ENCODE data around the gene KRT78.

The KRT78 gene

DNA sequence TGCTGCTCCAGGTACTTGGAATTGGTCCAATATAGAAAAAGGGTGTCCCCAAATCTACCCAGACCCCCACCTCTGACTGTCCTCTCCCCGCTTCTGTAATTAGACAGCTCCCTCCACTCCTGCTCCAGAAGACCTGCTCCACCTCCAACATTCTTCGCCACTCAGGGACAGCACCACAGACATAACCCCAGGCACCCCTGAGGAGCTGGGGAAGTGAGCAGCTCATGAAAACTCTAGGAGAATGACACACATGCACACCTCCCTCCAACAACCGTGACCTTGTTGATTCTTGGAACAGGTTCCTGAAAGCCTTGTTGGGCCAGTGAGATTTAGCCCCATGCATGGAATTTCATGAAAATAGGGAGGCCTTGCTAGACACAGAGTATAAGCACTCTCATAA is 43.1 kb downstream of the KRT78 start:
- TF ChIP-seq, protein P1, sequence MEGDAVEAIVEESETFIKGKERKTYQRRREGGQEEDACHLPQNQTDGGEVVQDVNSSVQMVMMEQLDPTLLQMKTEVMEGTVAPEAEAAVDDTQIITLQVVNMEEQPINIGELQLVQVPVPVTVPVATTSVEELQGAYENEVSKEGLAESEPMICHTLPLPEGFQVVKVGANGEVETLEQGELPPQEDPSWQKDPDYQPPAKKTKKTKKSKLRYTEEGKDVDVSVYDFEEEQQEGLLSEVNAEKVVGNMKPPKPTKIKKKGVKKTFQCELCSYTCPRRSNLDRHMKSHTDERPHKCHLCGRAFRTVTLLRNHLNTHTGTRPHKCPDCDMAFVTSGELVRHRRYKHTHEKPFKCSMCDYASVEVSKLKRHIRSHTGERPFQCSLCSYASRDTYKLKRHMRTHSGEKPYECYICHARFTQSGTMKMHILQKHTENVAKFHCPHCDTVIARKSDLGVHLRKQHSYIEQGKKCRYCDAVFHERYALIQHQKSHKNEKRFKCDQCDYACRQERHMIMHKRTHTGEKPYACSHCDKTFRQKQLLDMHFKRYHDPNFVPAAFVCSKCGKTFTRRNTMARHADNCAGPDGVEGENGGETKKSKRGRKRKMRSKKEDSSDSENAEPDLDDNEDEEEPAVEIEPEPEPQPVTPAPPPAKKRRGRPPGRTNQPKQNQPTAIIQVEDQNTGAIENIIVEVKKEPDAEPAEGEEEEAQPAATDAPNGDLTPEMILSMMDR (IDR thresholded peaks at IDR 0.05; ENCODE audit: low read length, missing control alignments), result no peak

DNA sequence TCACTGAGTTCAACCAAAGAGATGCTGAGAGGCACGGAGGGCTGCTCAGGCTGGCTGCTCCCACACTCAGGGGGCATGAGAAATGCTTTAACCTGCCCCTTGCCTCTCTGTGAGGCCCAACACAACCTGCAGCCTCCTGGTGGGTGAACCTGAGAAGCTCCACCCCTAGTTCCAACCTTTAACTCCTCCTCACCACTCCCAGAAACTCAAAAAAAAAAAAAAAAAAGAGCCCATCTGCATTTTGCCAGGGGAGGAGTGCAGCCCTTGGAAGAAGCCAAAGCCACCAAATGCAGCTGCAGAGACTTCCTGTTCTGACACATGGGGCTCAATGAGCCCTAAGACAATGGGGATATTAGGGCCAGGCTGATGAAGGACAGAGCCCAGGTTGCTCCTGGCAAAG is 43.8 kb downstream of the KRT78 start:
- no peak overlapping the region for H3K4me3 ChIP-seq (replicated peaks; ENCODE audit: low read depth, low read length)
- no peak for DNase-seq (ENCODE audit: low read depth)
- TF ChIP-seq, protein P1 (IDR thresholded peaks at IDR 0.05; ENCODE audit: low read length, missing control alignments), result no peak

More for the DNA sequence above, 43.1 kb downstream of the KRT78 start:
- no peak overlapping the region for H3K4me3 ChIP-seq (replicated peaks; ENCODE audit: low read depth, low read length)
- no peak for DNase-seq (ENCODE audit: low read depth)

DNA sequence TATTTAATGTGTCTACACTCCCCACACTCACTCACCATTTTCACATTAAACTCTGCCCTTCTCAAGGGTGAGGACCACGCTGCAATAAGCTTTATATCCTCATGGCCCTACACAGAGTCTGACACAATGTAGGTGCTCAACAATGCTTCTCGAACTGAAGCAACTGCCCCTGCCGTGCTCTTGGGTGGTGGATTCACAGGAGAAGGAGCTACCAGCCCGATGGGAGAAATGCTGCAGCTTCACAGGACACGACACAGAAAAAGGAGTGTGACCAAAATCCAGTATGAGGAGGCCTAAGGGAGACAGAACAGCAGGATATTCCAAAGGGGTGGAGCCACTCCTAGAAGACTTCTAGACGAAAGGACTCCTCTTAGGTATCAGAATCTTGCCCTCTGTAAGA is 46.4 kb downstream of the KRT78 start:
- DNase-seq (ENCODE audit: low read depth), result no peak
- TF ChIP-seq, protein P1 (IDR thresholded peaks at IDR 0.05; ENCODE audit: low read length, missing control alignments), result no peak
- no peak overlapping the region for H3K4me3 ChIP-seq (replicated peaks; ENCODE audit: low read depth, low read length)

DNA sequence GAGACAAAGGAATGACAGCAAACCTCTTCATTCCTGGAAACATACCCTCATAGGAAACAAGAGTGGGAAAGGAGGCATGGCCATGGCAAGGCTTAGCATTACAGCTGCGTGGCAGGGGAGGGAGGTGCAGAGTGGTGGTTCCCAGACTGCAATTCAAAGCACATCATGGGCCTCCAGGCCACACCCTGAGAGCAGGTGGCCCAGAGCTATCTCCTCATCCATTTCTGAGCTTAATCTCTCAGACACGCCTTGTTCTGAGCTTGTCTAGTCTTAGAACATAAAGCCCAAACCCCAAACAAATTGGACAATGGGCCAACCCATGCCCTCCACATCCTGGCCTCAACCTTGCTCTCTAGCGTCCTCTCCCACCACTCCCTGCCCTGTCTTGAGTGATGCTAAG is 47.0 kb downstream of the KRT78 start:
- TF ChIP-seq, protein P1 (IDR thresholded peaks at IDR 0.05; ENCODE audit: low read length, missing control alignments), result no peak
- H3K4me3 ChIP-seq (replicated peaks; ENCODE audit: low read depth, low read length), result no peak overlapping the region
- no peak for DNase-seq (ENCODE audit: low read depth)

DNA sequence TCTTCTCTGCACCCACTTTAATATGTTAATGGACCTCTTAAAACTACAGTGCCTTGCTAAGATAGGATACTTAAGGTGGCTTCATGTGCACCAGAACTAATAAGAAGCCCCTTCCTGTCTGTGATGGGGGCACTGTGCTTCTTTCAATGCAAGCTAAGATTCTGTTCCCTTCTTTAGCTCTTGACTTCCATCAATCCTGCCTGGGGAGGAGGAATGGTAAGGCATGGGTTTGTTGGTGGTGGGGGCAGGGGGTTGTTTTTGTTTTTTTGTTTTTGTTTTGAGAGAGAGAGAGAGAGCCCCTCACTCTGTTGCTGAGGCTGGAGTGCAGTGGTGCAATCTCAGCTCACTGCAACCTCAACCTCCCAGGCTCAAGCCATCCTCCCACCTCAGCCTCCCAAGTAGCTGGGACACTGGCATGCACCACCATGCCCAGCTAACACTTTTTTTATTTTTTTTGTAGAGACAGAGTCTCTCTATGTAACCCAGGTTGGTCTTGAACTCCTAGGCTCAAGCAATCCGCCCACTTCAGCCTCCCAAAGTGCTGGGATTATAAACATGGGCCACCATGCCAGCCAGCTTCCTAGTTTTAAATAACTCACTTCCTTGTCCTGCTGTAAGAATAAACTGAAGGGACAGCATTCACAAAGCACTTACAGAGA is 48.4 kb downstream of the KRT78 start:
- no peak for DNase-seq (ENCODE audit: low read depth)
- TF ChIP-seq, protein P1 (IDR thresholded peaks at IDR 0.05; ENCODE audit: low read length, missing control alignments), result no peak
- H3K4me3 ChIP-seq (replicated peaks; ENCODE audit: low read depth, low read length), result no peak overlapping the region

DNA sequence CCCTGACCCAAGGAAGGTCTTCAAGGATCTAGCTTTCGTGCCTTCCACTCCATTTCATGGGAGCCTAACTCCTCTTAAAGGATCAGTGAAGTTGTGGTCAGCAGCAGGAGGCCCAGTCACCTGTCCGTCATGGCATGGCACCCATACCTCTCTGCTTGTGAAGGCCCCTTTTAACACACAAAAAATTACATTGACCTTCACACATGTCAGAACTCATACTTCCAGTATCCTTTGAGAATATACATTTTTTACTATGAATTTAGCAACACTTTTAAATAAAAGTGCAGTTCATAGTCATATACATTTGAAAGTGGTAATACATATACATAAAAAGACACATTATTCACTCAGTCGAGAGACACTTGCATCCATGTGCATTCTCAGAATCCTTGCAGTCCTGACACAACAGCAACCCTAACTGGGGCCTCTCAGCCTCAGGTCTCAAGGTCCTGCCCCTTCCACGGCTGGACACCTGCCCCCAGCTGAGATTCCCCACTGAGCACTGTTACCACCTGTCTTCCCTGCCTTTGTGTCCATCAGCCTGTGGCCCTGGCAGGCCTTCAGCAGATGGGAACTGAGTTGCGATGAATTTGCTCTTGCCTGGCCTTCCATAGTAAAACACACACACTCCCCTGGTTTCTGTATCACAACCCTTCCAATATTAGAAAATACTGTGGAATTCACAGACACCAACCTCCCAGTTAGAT is 49.1 kb downstream of the KRT78 start:
- DNase-seq (ENCODE audit: low read depth), result no peak
- no peak overlapping the region for H3K4me3 ChIP-seq (replicated peaks; ENCODE audit: low read depth, low read length)
- TF ChIP-seq, protein P1 (IDR thresholded peaks at IDR 0.05; ENCODE audit: low read length, missing control alignments), result no peak
